Pericardium fibroblast (primary cell): ENCODE results near the gene SLFN13. TPM values are rescaled to one million over a fixed set of nuclear protein-coding genes. Genes with fewer than 3 reads are reported as not detected.

Experiments used
- total RNA-seq: library from RNA; depleted of rRNA; stranded (reverse); fragments of >200 nt; gene quantifications from 2 replicates; pipeline ENCODE4 v1.2.3, GENCODE V29; 2015

Gene SLFN13, protein sequence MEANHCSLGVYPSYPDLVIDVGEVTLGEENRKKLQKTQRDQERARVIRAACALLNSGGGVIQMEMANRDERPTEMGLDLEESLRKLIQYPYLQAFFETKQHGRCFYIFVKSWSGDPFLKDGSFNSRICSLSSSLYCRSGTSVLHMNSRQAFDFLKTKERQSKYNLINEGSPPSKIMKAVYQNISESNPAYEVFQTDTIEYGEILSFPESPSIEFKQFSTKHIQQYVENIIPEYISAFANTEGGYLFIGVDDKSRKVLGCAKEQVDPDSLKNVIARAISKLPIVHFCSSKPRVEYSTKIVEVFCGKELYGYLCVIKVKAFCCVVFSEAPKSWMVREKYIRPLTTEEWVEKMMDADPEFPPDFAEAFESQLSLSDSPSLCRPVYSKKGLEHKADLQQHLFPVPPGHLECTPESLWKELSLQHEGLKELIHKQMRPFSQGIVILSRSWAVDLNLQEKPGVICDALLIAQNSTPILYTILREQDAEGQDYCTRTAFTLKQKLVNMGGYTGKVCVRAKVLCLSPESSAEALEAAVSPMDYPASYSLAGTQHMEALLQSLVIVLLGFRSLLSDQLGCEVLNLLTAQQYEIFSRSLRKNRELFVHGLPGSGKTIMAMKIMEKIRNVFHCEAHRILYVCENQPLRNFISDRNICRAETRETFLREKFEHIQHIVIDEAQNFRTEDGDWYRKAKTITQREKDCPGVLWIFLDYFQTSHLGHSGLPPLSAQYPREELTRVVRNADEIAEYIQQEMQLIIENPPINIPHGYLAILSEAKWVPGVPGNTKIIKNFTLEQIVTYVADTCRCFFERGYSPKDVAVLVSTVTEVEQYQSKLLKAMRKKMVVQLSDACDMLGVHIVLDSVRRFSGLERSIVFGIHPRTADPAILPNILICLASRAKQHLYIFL
- total RNA-seq: 0.85 and 2.7 TPM in 2 replicates

DNA sequence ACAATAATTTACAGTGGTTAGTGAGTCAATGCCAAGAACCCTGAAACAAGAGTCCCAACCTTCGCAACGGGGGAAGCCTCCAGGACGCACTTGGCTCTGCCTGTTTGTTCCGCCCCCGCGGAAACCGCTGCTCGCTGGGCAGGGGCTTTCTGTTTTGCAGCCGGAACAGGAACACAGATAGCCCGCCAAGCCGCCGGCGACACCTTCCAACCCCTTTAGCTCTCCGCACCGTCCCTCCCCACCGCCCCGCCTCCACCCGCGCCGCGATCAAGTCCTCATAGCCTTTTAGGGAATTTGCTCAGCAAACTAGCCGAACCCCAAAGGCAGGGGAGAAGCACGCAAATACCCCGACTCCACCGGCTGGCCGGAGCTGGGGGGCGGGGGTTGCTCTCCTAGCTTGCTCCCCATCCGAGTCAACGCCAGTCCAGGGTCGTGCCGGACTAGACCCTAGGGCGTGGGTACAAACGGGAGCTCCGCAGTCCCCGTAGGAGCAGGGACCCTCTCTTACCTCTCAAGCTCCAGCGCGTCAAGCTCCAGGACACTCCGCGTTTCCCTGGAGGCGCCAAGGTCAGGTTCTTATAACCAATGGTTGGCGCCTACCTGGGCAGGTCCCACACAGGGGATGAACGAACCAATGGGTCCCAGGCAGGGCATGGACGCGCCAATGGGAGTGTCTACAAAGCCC, at the start of gene SLFN13:
Gene SLFN13, minus strand, starts transcription at position 553 of the 685 bp plus-strand sequence. CDS start 3,086 bp downstream, outside the sequence.

DNA sequence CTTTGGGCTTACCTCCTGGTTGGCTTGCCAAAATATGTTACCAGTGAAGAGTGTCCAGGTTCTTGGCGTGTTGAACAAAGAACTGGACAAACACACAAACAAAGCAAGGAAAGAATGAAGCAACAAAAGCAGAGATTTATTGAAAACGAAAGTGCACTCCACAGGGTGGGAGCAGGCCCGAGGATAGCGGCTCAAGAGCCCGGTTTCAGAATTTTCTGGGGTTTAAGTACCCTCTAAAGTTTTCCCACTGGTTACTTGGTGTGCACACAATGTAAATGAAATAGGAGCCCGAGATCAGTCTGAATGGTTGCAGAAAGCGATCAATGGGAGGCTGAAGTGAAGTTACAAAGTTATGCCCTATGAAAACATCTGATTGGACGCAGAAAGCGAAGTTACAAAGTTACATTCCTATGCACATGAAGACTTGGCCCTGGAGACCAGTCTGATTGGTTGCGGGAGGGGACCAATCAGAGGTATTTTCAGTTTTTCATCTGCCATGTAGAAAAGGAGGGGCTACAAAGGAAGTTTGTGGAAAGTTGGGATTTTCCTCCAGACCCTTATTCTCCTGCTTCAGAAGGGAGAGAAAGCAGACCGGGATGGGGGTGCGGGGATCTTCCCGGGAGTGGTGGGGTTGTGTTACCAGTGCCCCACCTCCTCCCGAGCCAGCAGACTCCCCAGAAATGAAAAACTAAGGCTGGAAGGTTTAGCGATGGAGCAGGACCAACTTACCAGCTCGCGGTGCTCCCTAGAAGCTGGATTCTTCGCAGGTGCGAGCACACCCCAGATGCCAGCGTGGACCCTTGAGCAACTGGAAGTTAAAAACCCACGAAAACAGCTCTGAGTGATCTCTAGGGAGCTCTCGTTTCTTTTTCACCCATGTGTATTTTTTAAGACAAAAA, 16.1 kb downstream of the SLFN13 start, which contains the start of gene SLFN12:
Gene SLFN12, minus strand, starts transcription at position 325 of the 899 bp plus-strand sequence. CDS start 9,472 bp downstream, outside the sequence.

Other genes with a start within 250 kb of the SLFN13 start
- gene SLFN5, start 205.7 kb downstream of the SLFN13 start, total RNA-seq: 25.2 and 39.8 TPM in 2 replicates
- 24.9 and 26.1 TPM in 2 replicates for gene SLFN11, start 75.1 kb downstream of the SLFN13 start, total RNA-seq
- 11.5 and 15.2 TPM in 2 replicates for gene SLFN12, start 16.3 kb downstream of the SLFN13 start, total RNA-seq
- not detected in 2 replicates for gene SLFN12L, start 88.9 kb upstream of the SLFN13 start, total RNA-seq
- gene SLFN14, start 112.1 kb upstream of the SLFN13 start, total RNA-seq: not detected in 2 replicates
- 5.8 and 7.2 TPM in 2 replicates for gene PEX12, start 129.8 kb upstream of the SLFN13 start, total RNA-seq
- 43.6 and 52.9 TPM in 2 replicates for gene AP2B1, start 138.6 kb upstream of the SLFN13 start, total RNA-seq